ENCODE data around the gene AQP12B.

DNA sequence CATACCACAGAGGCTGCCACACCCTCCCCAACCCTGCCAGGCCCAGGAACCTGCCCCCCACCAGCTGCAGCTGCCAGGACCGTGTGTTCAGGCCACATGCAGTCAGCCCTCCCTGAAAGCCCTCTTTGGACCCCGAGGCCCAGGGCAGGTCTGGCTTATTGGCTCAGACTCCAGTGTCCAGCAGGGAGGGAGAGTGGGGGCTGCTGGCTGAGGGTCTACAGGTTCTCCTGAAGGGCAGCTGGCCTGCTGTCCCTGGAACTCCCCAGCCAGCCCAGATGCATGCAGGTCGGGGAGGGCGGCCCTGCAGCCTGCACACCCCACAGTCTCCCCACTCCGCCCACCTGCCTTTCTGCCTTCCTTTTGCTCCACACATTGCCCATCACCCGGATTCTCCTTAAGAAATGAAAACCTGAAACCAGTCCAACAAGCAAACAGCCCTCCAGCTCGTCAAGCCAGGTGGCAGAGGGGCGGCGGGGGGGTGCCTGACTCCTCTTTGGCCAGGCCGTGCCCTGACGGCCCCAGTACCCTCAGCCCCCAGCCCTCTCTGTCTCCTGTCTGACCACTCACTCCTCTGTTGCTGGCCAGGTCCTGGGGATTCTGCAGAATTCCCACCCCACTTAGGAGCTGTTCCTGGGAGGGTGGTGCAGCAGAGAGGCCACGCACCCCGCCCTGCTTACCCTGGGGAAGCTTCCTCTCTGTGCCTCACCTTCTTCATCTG, 39.4 kb downstream of the AQP12B start:
- TF ChIP-seq, protein P1, sequence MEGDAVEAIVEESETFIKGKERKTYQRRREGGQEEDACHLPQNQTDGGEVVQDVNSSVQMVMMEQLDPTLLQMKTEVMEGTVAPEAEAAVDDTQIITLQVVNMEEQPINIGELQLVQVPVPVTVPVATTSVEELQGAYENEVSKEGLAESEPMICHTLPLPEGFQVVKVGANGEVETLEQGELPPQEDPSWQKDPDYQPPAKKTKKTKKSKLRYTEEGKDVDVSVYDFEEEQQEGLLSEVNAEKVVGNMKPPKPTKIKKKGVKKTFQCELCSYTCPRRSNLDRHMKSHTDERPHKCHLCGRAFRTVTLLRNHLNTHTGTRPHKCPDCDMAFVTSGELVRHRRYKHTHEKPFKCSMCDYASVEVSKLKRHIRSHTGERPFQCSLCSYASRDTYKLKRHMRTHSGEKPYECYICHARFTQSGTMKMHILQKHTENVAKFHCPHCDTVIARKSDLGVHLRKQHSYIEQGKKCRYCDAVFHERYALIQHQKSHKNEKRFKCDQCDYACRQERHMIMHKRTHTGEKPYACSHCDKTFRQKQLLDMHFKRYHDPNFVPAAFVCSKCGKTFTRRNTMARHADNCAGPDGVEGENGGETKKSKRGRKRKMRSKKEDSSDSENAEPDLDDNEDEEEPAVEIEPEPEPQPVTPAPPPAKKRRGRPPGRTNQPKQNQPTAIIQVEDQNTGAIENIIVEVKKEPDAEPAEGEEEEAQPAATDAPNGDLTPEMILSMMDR (IDR thresholded peaks at IDR 0.05; ENCODE audit: low read depth, low read length, missing input control) = no peak
- TF ChIP-seq GABPA (IDR thresholded peaks at IDR 0.05 in 1 of 2, conservative IDR thresholded peaks at IDR 0.05 in 1 of 2) = no peak
- TF ChIP-seq, protein P2, sequence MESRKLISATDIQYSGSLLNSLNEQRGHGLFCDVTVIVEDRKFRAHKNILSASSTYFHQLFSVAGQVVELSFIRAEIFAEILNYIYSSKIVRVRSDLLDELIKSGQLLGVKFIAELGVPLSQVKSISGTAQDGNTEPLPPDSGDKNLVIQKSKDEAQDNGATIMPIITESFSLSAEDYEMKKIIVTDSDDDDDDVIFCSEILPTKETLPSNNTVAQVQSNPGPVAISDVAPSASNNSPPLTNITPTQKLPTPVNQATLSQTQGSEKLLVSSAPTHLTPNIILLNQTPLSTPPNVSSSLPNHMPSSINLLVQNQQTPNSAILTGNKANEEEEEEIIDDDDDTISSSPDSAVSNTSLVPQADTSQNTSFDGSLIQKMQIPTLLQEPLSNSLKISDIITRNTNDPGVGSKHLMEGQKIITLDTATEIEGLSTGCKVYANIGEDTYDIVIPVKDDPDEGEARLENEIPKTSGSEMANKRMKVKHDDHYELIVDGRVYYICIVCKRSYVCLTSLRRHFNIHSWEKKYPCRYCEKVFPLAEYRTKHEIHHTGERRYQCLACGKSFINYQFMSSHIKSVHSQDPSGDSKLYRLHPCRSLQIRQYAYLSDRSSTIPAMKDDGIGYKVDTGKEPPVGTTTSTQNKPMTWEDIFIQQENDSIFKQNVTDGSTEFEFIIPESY (IDR thresholded peaks at IDR 0.05) = no peak
- TF ChIP-seq FOXA1 (IDR thresholded peaks at IDR 0.05) = no peak
- TF ChIP-seq FOXA2 (IDR thresholded peaks at IDR 0.05) = no peak
- TF ChIP-seq, protein P3, sequence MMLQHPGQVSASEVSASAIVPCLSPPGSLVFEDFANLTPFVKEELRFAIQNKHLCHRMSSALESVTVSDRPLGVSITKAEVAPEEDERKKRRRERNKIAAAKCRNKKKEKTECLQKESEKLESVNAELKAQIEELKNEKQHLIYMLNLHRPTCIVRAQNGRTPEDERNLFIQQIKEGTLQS (IDR thresholded peaks at IDR 0.05) = no peak
- TF ChIP-seq, protein P4, sequence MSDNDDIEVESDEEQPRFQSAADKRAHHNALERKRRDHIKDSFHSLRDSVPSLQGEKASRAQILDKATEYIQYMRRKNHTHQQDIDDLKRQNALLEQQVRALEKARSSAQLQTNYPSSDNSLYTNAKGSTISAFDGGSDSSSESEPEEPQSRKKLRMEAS (IDR thresholded peaks at IDR 0.05) = no peak
- TF ChIP-seq, protein P5, sequence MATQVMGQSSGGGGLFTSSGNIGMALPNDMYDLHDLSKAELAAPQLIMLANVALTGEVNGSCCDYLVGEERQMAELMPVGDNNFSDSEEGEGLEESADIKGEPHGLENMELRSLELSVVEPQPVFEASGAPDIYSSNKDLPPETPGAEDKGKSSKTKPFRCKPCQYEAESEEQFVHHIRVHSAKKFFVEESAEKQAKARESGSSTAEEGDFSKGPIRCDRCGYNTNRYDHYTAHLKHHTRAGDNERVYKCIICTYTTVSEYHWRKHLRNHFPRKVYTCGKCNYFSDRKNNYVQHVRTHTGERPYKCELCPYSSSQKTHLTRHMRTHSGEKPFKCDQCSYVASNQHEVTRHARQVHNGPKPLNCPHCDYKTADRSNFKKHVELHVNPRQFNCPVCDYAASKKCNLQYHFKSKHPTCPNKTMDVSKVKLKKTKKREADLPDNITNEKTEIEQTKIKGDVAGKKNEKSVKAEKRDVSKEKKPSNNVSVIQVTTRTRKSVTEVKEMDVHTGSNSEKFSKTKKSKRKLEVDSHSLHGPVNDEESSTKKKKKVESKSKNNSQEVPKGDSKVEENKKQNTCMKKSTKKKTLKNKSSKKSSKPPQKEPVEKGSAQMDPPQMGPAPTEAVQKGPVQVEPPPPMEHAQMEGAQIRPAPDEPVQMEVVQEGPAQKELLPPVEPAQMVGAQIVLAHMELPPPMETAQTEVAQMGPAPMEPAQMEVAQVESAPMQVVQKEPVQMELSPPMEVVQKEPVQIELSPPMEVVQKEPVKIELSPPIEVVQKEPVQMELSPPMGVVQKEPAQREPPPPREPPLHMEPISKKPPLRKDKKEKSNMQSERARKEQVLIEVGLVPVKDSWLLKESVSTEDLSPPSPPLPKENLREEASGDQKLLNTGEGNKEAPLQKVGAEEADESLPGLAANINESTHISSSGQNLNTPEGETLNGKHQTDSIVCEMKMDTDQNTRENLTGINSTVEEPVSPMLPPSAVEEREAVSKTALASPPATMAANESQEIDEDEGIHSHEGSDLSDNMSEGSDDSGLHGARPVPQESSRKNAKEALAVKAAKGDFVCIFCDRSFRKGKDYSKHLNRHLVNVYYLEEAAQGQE (IDR thresholded peaks at IDR 0.05) = no peak
- no peak for TF ChIP-seq RXRA (IDR thresholded peaks at IDR 0.05)
- TF ChIP-seq EGR1 (IDR thresholded peaks at IDR 0.05; ENCODE audit: low read depth in 2 of 2) = no peak
- no peak for TF ChIP-seq SP1 (IDR thresholded peaks at IDR 0.05)
- no peak for TF ChIP-seq YY1 (IDR thresholded peaks at IDR 0.05)
- no peak for TF ChIP-seq RAD21 (IDR thresholded peaks at IDR 0.05)

Measured in liver (tissue), 3 donors.